LNCAP (cell line): ENCODE measurements around the gene MED27.

ENCODE experiments used
- TF ChIP-seq, protein P1 (sequence below): fragments of 450-650 bp; IDR thresholded peaks from 2 replicates; pipeline ENCODE4 v1.5.1; 2017; ENCODE audit warnings: mild to moderate bottlenecking

Gene MED27

GRCh38 chr9:131870156-131870555 is 209.5 kb downstream of the MED27 start:
- TF ChIP-seq, protein P1, sequence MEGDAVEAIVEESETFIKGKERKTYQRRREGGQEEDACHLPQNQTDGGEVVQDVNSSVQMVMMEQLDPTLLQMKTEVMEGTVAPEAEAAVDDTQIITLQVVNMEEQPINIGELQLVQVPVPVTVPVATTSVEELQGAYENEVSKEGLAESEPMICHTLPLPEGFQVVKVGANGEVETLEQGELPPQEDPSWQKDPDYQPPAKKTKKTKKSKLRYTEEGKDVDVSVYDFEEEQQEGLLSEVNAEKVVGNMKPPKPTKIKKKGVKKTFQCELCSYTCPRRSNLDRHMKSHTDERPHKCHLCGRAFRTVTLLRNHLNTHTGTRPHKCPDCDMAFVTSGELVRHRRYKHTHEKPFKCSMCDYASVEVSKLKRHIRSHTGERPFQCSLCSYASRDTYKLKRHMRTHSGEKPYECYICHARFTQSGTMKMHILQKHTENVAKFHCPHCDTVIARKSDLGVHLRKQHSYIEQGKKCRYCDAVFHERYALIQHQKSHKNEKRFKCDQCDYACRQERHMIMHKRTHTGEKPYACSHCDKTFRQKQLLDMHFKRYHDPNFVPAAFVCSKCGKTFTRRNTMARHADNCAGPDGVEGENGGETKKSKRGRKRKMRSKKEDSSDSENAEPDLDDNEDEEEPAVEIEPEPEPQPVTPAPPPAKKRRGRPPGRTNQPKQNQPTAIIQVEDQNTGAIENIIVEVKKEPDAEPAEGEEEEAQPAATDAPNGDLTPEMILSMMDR = no peak

- TF ChIP-seq, protein P1 = no peak
These were observed 210.3 kb downstream of the MED27 start for GRCh38 chr9:131869348-131869747.

GRCh38 chr9:131868766-131869165 is 210.9 kb downstream of the MED27 start:
- TF ChIP-seq, protein P1 = no peak

DNA sequence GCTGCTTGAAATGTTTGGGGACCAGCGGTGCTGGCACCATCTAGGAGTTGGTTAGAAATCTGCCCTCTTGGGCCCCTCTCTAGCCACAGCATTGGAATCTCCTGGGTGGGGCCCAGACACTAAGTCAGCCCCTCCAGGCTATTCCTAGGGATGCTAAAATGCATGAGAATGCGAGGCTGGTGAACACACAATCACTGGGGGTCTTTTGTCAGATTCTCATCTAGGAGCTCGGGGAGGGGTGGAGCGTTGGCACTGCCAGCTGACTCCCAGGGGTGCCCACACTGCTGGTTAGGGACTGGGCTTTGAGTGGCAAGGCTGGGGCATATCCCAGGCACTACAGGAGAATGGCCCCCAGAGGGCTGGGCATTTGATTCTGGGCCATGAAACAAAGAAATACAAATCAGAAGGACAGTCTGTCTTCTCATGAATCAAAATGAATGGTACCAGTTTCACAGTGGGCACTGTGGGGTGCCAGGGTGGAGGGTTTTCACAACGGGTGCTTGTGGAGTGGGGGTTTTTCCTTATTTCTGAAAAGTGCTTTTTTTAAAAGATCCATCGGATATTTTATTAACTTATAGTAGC is 212.0 kb downstream of the MED27 start:
- TF ChIP-seq, protein P1 = no peak

- TF ChIP-seq, protein P1 = no peak
These were observed 214.0 kb downstream of the MED27 start for GRCh38 chr9:131865446-131866195.

DNA sequence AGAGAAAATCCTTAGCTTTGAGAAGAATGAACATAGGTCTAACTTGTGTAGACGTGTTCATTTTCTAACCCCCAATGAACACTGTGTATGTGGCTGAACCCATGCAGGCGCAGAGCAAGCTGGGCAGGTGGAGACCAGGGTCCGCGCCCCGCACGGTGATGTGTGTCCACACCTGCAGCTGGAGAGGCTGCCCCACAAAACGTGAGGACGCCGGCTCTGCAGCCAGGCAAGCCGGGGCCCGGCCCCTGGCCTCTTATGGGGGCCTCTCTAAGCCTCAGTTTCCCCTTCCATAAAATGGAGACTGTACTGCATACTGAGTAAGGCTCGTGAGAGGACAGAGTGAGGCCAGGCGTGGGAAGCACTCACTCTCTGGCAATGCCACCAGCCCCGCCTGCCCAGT is 215.1 kb downstream of the MED27 start:
- TF ChIP-seq, protein P1 = no peak

GRCh38 chr9:131863306-131863896 is 216.3 kb downstream of the MED27 start:
- TF ChIP-seq, protein P1 = no peak
